ENCODE data around the gene ERI3.

The ERI3 gene

GRCh38 chr1:44377925-44378784 lies 23.1 kb upstream of the ERI3 start:
- peak; percentile 56 for DNase-seq (ENCODE audit: low spot score)
- peak; percentile 54 for TF ChIP-seq CTCF (IDR thresholded peaks at IDR 0.05; ENCODE audit: extremely low read depth, missing control alignments)

GRCh38 chr1:44375547-44375946 lies 20.5 kb upstream of the ERI3 start:
- TF ChIP-seq CTCF (IDR thresholded peaks at IDR 0.05; ENCODE audit: extremely low read depth, missing control alignments) = no peak
- no peak for DNase-seq (ENCODE audit: low spot score)

GRCh38 chr1:44371206-44371605 lies 16.1 kb upstream of the ERI3 start:
- TF ChIP-seq CTCF (IDR thresholded peaks at IDR 0.05; ENCODE audit: extremely low read depth, missing control alignments) = no peak
- no peak for DNase-seq (ENCODE audit: low spot score)

GRCh38 chr1:44368471-44369151 lies 13.6 kb upstream of the ERI3 start:
- no peak for DNase-seq (ENCODE audit: low spot score)
- TF ChIP-seq CTCF (IDR thresholded peaks at IDR 0.05; ENCODE audit: extremely low read depth, missing control alignments) = no peak

- TF ChIP-seq CTCF (IDR thresholded peaks at IDR 0.05; ENCODE audit: extremely low read depth, missing control alignments) = no peak
- DNase-seq (ENCODE audit: low spot score) = no peak
These were observed 12.9 kb upstream of the ERI3 start for GRCh38 chr1:44367944-44368343.

GRCh38 chr1:44366371-44366975 lies 11.4 kb upstream of the ERI3 start:
- DNase-seq (ENCODE audit: low spot score) = no peak
- TF ChIP-seq CTCF (IDR thresholded peaks at IDR 0.05; ENCODE audit: extremely low read depth, missing control alignments) = no peak

GRCh38 chr1:44361478-44361877 lies 6.4 kb upstream of the ERI3 start:
- DNase-seq (ENCODE audit: low spot score) = no peak
- no peak for TF ChIP-seq CTCF (IDR thresholded peaks at IDR 0.05; ENCODE audit: extremely low read depth, missing control alignments)
